ENCODE measurements around the gene DHX58.

- TF ChIP-seq CTCF (conservative IDR thresholded peaks at IDR 0.05; ENCODE audit: low read length) = no peak
- no peak for TF ChIP-seq EZH2phosphoT487 (IDR thresholded peaks at IDR 0.05; ENCODE audit: borderline replicate concordance)
Measured at GRCh38 chr17:42119301-42119700, 6.8 kb upstream of the DHX58 start.
